ENCODE data around the gene IL1RAPL1.

Gene IL1RAPL1

GRCh38 chrX:29130905-29131304 lies 543.7 kb downstream of the IL1RAPL1 start:
- Histone ChIP-seq H4K8ac (ENCODE audit: low read depth, low read length) (no peak overlapping the region), H3K18ac (ENCODE audit: low read length) (no peak overlapping the region), H2BK120ac (ENCODE audit: low read depth, low read length) (no peak overlapping the region), H3K79me1 (ENCODE audit: low read depth, low read length) (no peaks in the 10 kb centered on the region), H3K27ac (replicated peaks; ENCODE audit: low read length) (no peak overlapping the region), H2BK12ac (ENCODE audit: low read length) (no peak overlapping the region), H2AFZ (ENCODE audit: low read length) (no peak overlapping the region), H3K14ac (ENCODE audit: low read length) (no peak overlapping the region), H3K9me3 (replicated peaks in 1 of 2; ENCODE audit: control insufficient read depth in 2 of 2, insufficient read depth in 1 of 2, low read depth in 1 of 2, low read length in 2 of 2) (no peaks in the 10 kb centered on the region), H4K91ac (ENCODE audit: low read depth, low read length, poor library complexity) (no peak overlapping the region), H3K27me3 (ENCODE audit: control insufficient read depth in 3 of 3, insufficient read depth in 3 of 3, low read depth in 1 of 3, low read length in 3 of 3) (no peaks in the 10 kb centered on the region), H2BK15ac (ENCODE audit: low read length) (no peak overlapping the region), H2AK5ac (ENCODE audit: low read depth, low read length) (no peak overlapping the region), H3K23ac (ENCODE audit: low read depth, low read length, poor library complexity) (no peak overlapping the region), H3K4me1 (ENCODE audit: control insufficient read depth in 2 of 2, insufficient read depth in 1 of 2, low read depth in 1 of 2, low read length in 2 of 2) (no peaks in the 10 kb centered on the region), H3K9ac (ENCODE audit: low read depth, low read length, poor library complexity) (no peak overlapping the region), H3K36me3 (replicated peaks in 1 of 2; ENCODE audit: control insufficient read depth in 2 of 2, insufficient read depth in 2 of 2, low read length in 2 of 2) (no peaks in the 10 kb centered on the region), H3K4me3 (ENCODE audit: low read length in 2 of 2) (no peak overlapping the region), H2BK5ac (ENCODE audit: low read length) (no peak overlapping the region), H3K4me2 (ENCODE audit: insufficient read depth, low read length, poor library complexity, severe bottlenecking) (no peak overlapping the region), H3K4ac (ENCODE audit: low read length) (no peak overlapping the region)
- WGBS, 2 donors (ENCODE audit: extremely low coverage in 2 of 2, insufficient read length in 2 of 2, insufficient replicate concordance in 1 of 2), result no CpG with 5 or more reads among the region's 4 CpGs
- no peak for DNase-seq (ENCODE audit: low spot score)

GRCh38 chrX:29136904-29137303 lies 549.7 kb downstream of the IL1RAPL1 start:
- no peak for DNase-seq (ENCODE audit: low spot score)
- no peak overlapping the region for H3K23ac ChIP-seq (ENCODE audit: low read depth, low read length, poor library complexity)
- no peak overlapping the region for H4K91ac ChIP-seq (ENCODE audit: low read depth, low read length, poor library complexity)
- H2AK5ac ChIP-seq (ENCODE audit: low read depth, low read length), result no peak overlapping the region
- H3K4me1 ChIP-seq (ENCODE audit: control insufficient read depth in 2 of 2, insufficient read depth in 1 of 2, low read depth in 1 of 2, low read length in 2 of 2), result no peaks in the 10 kb centered on the region
- no peak overlapping the region for H2BK12ac ChIP-seq (ENCODE audit: low read length)
- H2AFZ ChIP-seq (ENCODE audit: low read length), result no peak overlapping the region
- H3K27me3 ChIP-seq (ENCODE audit: control insufficient read depth in 3 of 3, insufficient read depth in 3 of 3, low read depth in 1 of 3, low read length in 3 of 3), result no peaks in the 10 kb centered on the region
- H3K18ac ChIP-seq (ENCODE audit: low read length), result no peak overlapping the region
- no peaks in the 10 kb centered on the region for H3K9me3 ChIP-seq (replicated peaks in 1 of 2; ENCODE audit: control insufficient read depth in 2 of 2, insufficient read depth in 1 of 2, low read depth in 1 of 2, low read length in 2 of 2)
- no peak overlapping the region for H3K4ac ChIP-seq (ENCODE audit: low read length)
- no peak overlapping the region for H3K9ac ChIP-seq (ENCODE audit: low read depth, low read length, poor library complexity)
- WGBS, 2 donors (ENCODE audit: extremely low coverage in 2 of 2, insufficient read length in 2 of 2, insufficient replicate concordance in 1 of 2), result no CpG with 5 or more reads among the region's 2 CpGs
- H3K4me3 ChIP-seq (ENCODE audit: low read length in 2 of 2), result no peak overlapping the region
- H2BK15ac ChIP-seq (ENCODE audit: low read length), result no peak overlapping the region
- H3K14ac ChIP-seq (ENCODE audit: low read length), result no peak overlapping the region
- H3K36me3 ChIP-seq (replicated peaks in 1 of 2; ENCODE audit: control insufficient read depth in 2 of 2, insufficient read depth in 2 of 2, low read length in 2 of 2), result no peaks in the 10 kb centered on the region
- H3K4me2 ChIP-seq (ENCODE audit: insufficient read depth, low read length, poor library complexity, severe bottlenecking), result no peak overlapping the region
- H4K8ac ChIP-seq (ENCODE audit: low read depth, low read length), result no peak overlapping the region
- H3K79me1 ChIP-seq (ENCODE audit: low read depth, low read length), result no peaks in the 10 kb centered on the region
- no peak overlapping the region for H3K27ac ChIP-seq (replicated peaks; ENCODE audit: low read length)
- no peak overlapping the region for H2BK120ac ChIP-seq (ENCODE audit: low read depth, low read length)
- H2BK5ac ChIP-seq (ENCODE audit: low read length), result no peak overlapping the region

- H3K18ac ChIP-seq (ENCODE audit: low read length), result no peak overlapping the region
- no peak overlapping the region for H4K8ac ChIP-seq (ENCODE audit: low read depth, low read length)
- no peak overlapping the region for H3K27ac ChIP-seq (replicated peaks; ENCODE audit: low read length)
- no peak overlapping the region for H3K23ac ChIP-seq (ENCODE audit: low read depth, low read length, poor library complexity)
- H3K4me1 ChIP-seq (ENCODE audit: control insufficient read depth in 2 of 2, insufficient read depth in 1 of 2, low read depth in 1 of 2, low read length in 2 of 2), result no peaks in the 10 kb centered on the region
- no peak overlapping the region for H2AFZ ChIP-seq (ENCODE audit: low read length)
- no peak overlapping the region for H3K9ac ChIP-seq (ENCODE audit: low read depth, low read length, poor library complexity)
- no peak for DNase-seq (ENCODE audit: low spot score)
- no CpG with 5 or more reads among the region's 2 CpGs for WGBS, 2 donors (ENCODE audit: extremely low coverage in 2 of 2, insufficient read length in 2 of 2, insufficient replicate concordance in 1 of 2)
- H2BK5ac ChIP-seq (ENCODE audit: low read length), result no peak overlapping the region
- H4K91ac ChIP-seq (ENCODE audit: low read depth, low read length, poor library complexity), result no peak overlapping the region
- no peak overlapping the region for H3K4me2 ChIP-seq (ENCODE audit: insufficient read depth, low read length, poor library complexity, severe bottlenecking)
- H3K4ac ChIP-seq (ENCODE audit: low read length), result no peak overlapping the region
- no peak overlapping the region for H2BK120ac ChIP-seq (ENCODE audit: low read depth, low read length)
- no peaks in the 10 kb centered on the region for H3K27me3 ChIP-seq (ENCODE audit: control insufficient read depth in 3 of 3, insufficient read depth in 3 of 3, low read depth in 1 of 3, low read length in 3 of 3)
- no peak overlapping the region for H2AK5ac ChIP-seq (ENCODE audit: low read depth, low read length)
- H3K36me3 ChIP-seq (replicated peaks in 1 of 2; ENCODE audit: control insufficient read depth in 2 of 2, insufficient read depth in 2 of 2, low read length in 2 of 2), result no peaks in the 10 kb centered on the region
- H2BK12ac ChIP-seq (ENCODE audit: low read length), result no peak overlapping the region
- no peak overlapping the region for H3K4me3 ChIP-seq (ENCODE audit: low read length in 2 of 2)
- H3K14ac ChIP-seq (ENCODE audit: low read length), result no peak overlapping the region
- no peak overlapping the region for H2BK15ac ChIP-seq (ENCODE audit: low read length)
- H3K9me3 ChIP-seq (replicated peaks in 1 of 2; ENCODE audit: control insufficient read depth in 2 of 2, insufficient read depth in 1 of 2, low read depth in 1 of 2, low read length in 2 of 2), result no peaks in the 10 kb centered on the region
- H3K79me1 ChIP-seq (ENCODE audit: low read depth, low read length), result no peaks in the 10 kb centered on the region
Observed at GRCh38 chrX:29138003-29138402, 550.8 kb downstream of the IL1RAPL1 start.

- no peak for DNase-seq (ENCODE audit: low spot score)
Observed at GRCh38 chrX:29143356-29143755, 556.1 kb downstream of the IL1RAPL1 start.

More at GRCh38 chrX:29143356-29143755, 556.1 kb downstream of the IL1RAPL1 start:
- Histone ChIP-seq H4K91ac (ENCODE audit: low read depth, low read length, poor library complexity) (no peak overlapping the region), H3K27me3 (ENCODE audit: control insufficient read depth in 3 of 3, insufficient read depth in 3 of 3, low read depth in 1 of 3, low read length in 3 of 3) (no peaks in the 10 kb centered on the region), H3K4ac (ENCODE audit: low read length) (no peak overlapping the region), H4K8ac (ENCODE audit: low read depth, low read length) (no peak overlapping the region), H3K79me1 (ENCODE audit: low read depth, low read length) (no peaks in the 10 kb centered on the region), H2AK5ac (ENCODE audit: low read depth, low read length) (no peak overlapping the region), H3K23ac (ENCODE audit: low read depth, low read length, poor library complexity) (no peak overlapping the region), H3K18ac (ENCODE audit: low read length) (no peak overlapping the region), H2BK12ac (ENCODE audit: low read length) (no peak overlapping the region), H3K4me2 (ENCODE audit: insufficient read depth, low read length, poor library complexity, severe bottlenecking) (no peak overlapping the region), H3K9ac (ENCODE audit: low read depth, low read length, poor library complexity) (no peak overlapping the region), H3K36me3 (replicated peaks in 1 of 2; ENCODE audit: control insufficient read depth in 2 of 2, insufficient read depth in 2 of 2, low read length in 2 of 2) (no peaks in the 10 kb centered on the region), H3K27ac (replicated peaks; ENCODE audit: low read length) (no peak overlapping the region), H3K9me3 (replicated peaks in 1 of 2; ENCODE audit: control insufficient read depth in 2 of 2, insufficient read depth in 1 of 2, low read depth in 1 of 2, low read length in 2 of 2) (no peaks in the 10 kb centered on the region), H2BK15ac (ENCODE audit: low read length) (no peak overlapping the region), H3K4me1 (ENCODE audit: control insufficient read depth in 2 of 2, insufficient read depth in 1 of 2, low read depth in 1 of 2, low read length in 2 of 2) (peaks cover 0 to 2% of the 10 kb centered on the region in 2 donors), H2BK120ac (ENCODE audit: low read depth, low read length) (no peak overlapping the region), H3K4me3 (ENCODE audit: low read length in 2 of 2) (no peak overlapping the region), H2BK5ac (ENCODE audit: low read length) (no peak overlapping the region), H2AFZ (ENCODE audit: low read length) (no peak overlapping the region), H3K14ac (ENCODE audit: low read length) (no peak overlapping the region)
- no CpG with 5 or more reads among the region's 5 CpGs for WGBS, 2 donors (ENCODE audit: extremely low coverage in 2 of 2, insufficient read length in 2 of 2, insufficient replicate concordance in 1 of 2)

All from neuronal stem cell (in vitro differentiated cells).